IMR-90 (cell line): Measurements from ENCODE around the gene MAPK1.

Experiments used
- BHLHE40 ChIP-seq: fragments of 150-350 bp; IDR thresholded peaks from 2 replicates; pipeline ENCODE4 v1.6.1; 2016; ENCODE audit warnings: mild to moderate bottlenecking, low read depth, low read length
- CEBPB ChIP-seq: IDR thresholded peaks from 2 replicates; pipeline ENCODE4 v1.6.1; 2012; ENCODE audit warnings: low read depth, low read length, improper control_type of control experiment
- MAFK ChIP-seq: IDR thresholded peaks from 2 replicates; pipeline ENCODE4 v1.6.1; 2012; ENCODE audit warnings: low read depth, low read length, improper control_type of control experiment
- MXI1 ChIP-seq: IDR thresholded peaks from 2 replicates; pipeline ENCODE4 v1.6.1; 2012; ENCODE audit warnings: low read depth, mild to moderate bottlenecking, low read length, moderate library complexity, borderline replicate concordance
- POLR2A ChIP-seq: IDR thresholded peaks from 2 replicates; pipeline ENCODE4 v1.6.1; 2012; ENCODE audit warnings: mild to moderate bottlenecking, low read depth, low read length
- RAD21 ChIP-seq: IDR thresholded peaks from 2 replicates; pipeline ENCODE4 v1.6.1; 2012; ENCODE audit warnings: low read length, improper control_type of control experiment
- SMC3 ChIP-seq: fragments of 150-350 bp; IDR thresholded peaks from 2 replicates; pipeline ENCODE4 v1.6.1; 2016; ENCODE audit warnings: low read depth, mild to moderate bottlenecking, antibody characterized with exemption, low read length, moderate library complexity
- TF ChIP-seq, protein P1 (sequence below): conservative IDR thresholded peaks from 2 replicates; pipeline ENCODE4 v1.5.1; 2012; ENCODE audit warnings: mild to moderate bottlenecking, low read depth, low read length, improper control_type of control experiment
- TF ChIP-seq, protein P2 (sequence below): fragments of 150-350 bp; IDR thresholded peaks from 2 replicates; pipeline ENCODE4 v1.6.1; 2017; ENCODE audit warnings: mild to moderate bottlenecking, antibody characterized with exemption, low read length, low read depth

DNA sequence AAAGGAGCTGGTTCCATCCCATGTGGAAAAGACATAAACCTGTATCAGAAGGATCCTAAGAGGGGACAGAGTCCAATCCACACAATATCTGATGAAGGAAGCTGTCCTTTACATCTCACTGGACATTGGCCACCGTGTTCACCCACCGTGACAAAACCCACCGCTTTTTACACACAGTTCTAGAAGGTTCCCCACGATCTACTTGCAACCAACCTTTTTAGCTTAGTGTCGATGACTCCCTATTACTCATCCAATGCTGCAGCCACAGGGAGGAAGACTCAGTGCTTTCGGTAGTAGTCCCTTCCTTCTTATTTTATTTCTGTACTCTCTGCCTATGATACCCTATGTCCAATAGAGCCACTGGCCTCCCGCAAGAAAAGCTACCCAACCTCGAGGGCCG is 65.4 kb downstream of the MAPK1 start:
- TF ChIP-seq, protein P1, sequence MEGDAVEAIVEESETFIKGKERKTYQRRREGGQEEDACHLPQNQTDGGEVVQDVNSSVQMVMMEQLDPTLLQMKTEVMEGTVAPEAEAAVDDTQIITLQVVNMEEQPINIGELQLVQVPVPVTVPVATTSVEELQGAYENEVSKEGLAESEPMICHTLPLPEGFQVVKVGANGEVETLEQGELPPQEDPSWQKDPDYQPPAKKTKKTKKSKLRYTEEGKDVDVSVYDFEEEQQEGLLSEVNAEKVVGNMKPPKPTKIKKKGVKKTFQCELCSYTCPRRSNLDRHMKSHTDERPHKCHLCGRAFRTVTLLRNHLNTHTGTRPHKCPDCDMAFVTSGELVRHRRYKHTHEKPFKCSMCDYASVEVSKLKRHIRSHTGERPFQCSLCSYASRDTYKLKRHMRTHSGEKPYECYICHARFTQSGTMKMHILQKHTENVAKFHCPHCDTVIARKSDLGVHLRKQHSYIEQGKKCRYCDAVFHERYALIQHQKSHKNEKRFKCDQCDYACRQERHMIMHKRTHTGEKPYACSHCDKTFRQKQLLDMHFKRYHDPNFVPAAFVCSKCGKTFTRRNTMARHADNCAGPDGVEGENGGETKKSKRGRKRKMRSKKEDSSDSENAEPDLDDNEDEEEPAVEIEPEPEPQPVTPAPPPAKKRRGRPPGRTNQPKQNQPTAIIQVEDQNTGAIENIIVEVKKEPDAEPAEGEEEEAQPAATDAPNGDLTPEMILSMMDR, result no peak
- no peak for TF ChIP-seq MXI1
- TF ChIP-seq, protein P2, sequence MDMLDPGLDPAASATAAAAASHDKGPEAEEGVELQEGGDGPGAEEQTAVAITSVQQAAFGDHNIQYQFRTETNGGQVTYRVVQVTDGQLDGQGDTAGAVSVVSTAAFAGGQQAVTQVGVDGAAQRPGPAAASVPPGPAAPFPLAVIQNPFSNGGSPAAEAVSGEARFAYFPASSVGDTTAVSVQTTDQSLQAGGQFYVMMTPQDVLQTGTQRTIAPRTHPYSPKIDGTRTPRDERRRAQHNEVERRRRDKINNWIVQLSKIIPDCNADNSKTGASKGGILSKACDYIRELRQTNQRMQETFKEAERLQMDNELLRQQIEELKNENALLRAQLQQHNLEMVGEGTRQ, result no peak
- no peak for TF ChIP-seq RAD21
- TF ChIP-seq CEBPB, result no peak
- no peak for TF ChIP-seq BHLHE40
- no peak for TF ChIP-seq POLR2A
- TF ChIP-seq SMC3, result no peak
- TF ChIP-seq MAFK, result no peak
